HEK293 (cell line): ENCODE results near the gene DENND5A.

Experiments
- CTCF ChIA-PET: fragments of 350-600 bp; formaldehyde crosslinking; extraction: SDS; loops from one replicate; lab custom pipeline; 2021; ENCODE audit warnings: antibody characterized with exemption; lab: Yijun Ruan, JAX
- POLR2A ChIA-PET: fragments of 300-600 bp; formaldehyde crosslinking; extraction: SDS; loops from one replicate; lab custom pipeline; 2020; ENCODE audit warnings: antibody characterized with exemption, inconsistent platforms; lab: Yijun Ruan, JAX
- H3K27ac ChIP-seq: fragments of 200-500 bp; sonication (Bioruptor generic); 2 replicates; pipeline ENCODE4 v1.5.1; 2014; ENCODE audit warnings: low read depth, low read length, control low read depth, inconsistent platforms; ENCODE audit errors: extremely low read depth
- H3K36me3 ChIP-seq, 2 experiments: fragments of 200-500 bp in 1 of 2; sonication (Bioruptor generic) in 1 of 2; 1 replicate in 1 of 2; 2 replicates in 1 of 2; pipeline ENCODE4 v1.5.1; 2014 to 2017; ENCODE audit warnings: inconsistent platforms in 2 of 2, low read length in 2 of 2; ENCODE audit not compliant: control insufficient read depth in 2 of 2, insufficient read depth in 1 of 2
- H3K4me1 ChIP-seq: fragments of 200-500 bp; sonication (Bioruptor generic); 2 replicates; pipeline ENCODE4 v1.5.1; 2014; ENCODE audit warnings: mild to moderate bottlenecking, low read length, inconsistent platforms; ENCODE audit not compliant: control insufficient read depth, insufficient read depth
- H3K4me3 ChIP-seq: 2 replicates; pipeline ENCODE4 v1.5.1; 2011; ENCODE audit warnings: low read depth, mild to moderate bottlenecking, control low read depth, low read length, moderate library complexity
- H3K9me3 ChIP-seq: fragments of 200-500 bp; sonication (Bioruptor generic); 2 replicates; pipeline ENCODE4 v1.5.1; 2014; ENCODE audit warnings: low read depth, low read length, inconsistent platforms; ENCODE audit not compliant: control insufficient read depth, insufficient read depth
- CTCF ChIP-seq: fragments of 450-650 bp; formaldehyde crosslinking; IDR thresholded peaks from 2 replicates; pipeline ENCODE4 v1.5.1; 2016; ENCODE audit warnings: missing biosample characterization, missing genetic modification characterization
- PBX3 ChIP-seq: sonication (generic); formaldehyde crosslinking; IDR thresholded peaks from 2 replicates; pipeline ENCODE4 v1.8.1; 2022; ENCODE audit warnings: mild to moderate bottlenecking, moderate library complexity, missing genetic modification reagents
- PRDM2 ChIP-seq: fragments of 450-650 bp; formaldehyde crosslinking; IDR thresholded peaks from 2 replicates; pipeline ENCODE4 v1.5.1; 2016; ENCODE audit warnings: missing biosample characterization, missing genetic modification characterization, borderline replicate concordance
- SCRT2 ChIP-seq: fragments of 450-650 bp; formaldehyde crosslinking; IDR thresholded peaks from 2 replicates; pipeline ENCODE4 v1.5.1; 2016; ENCODE audit warnings: missing biosample characterization, missing genetic modification characterization
- SP3 ChIP-seq: fragments of 450-650 bp; formaldehyde crosslinking; IDR thresholded peaks from 2 replicates; pipeline ENCODE4 v1.5.1; 2016; ENCODE audit warnings: missing biosample characterization, missing genetic modification characterization
- ZNF132 ChIP-seq: fragments of 450-650 bp; formaldehyde crosslinking; IDR thresholded peaks from 2 replicates; pipeline ENCODE4 v1.5.1; 2017; ENCODE audit warnings: missing biosample characterization, missing genetic modification characterization, borderline replicate concordance
- ZNF2 ChIP-seq: fragments of 450-650 bp; formaldehyde crosslinking; IDR thresholded peaks from 2 replicates; pipeline ENCODE4 v1.5.1; 2016; ENCODE audit warnings: missing biosample characterization, missing genetic modification characterization
- ZNF221 ChIP-seq: fragments of 450-650 bp; formaldehyde crosslinking; IDR thresholded peaks from 2 replicates; pipeline ENCODE4 v1.5.1; 2017; ENCODE audit warnings: missing biosample characterization, missing genetic modification characterization, borderline replicate concordance
- ZNF292 ChIP-seq: fragments of 450-650 bp; formaldehyde crosslinking; IDR thresholded peaks from 2 replicates; pipeline ENCODE4 v1.5.1; 2016; ENCODE audit warnings: low read depth, missing biosample characterization, missing genetic modification characterization, borderline replicate concordance
- ZNF488 ChIP-seq: fragments of 450-650 bp; formaldehyde crosslinking; IDR thresholded peaks from 2 replicates; pipeline ENCODE4 v1.5.1; 2016; ENCODE audit warnings: missing biosample characterization, missing genetic modification characterization
- ZNF514 ChIP-seq: fragments of 450-650 bp; formaldehyde crosslinking; IDR thresholded peaks from 2 replicates; pipeline ENCODE4 v1.5.1; 2016; ENCODE audit warnings: missing biosample characterization, missing genetic modification characterization
- ZNF544 ChIP-seq: fragments of 450-650 bp; formaldehyde crosslinking; IDR thresholded peaks from 2 replicates; pipeline ENCODE4 v1.5.0; 2017; ENCODE audit warnings: missing biosample characterization, missing genetic modification characterization
- ZNF571 ChIP-seq: fragments of 450-650 bp; formaldehyde crosslinking; IDR thresholded peaks from 2 replicates; pipeline ENCODE4 v1.5.0; 2017; ENCODE audit warnings: missing biosample characterization, missing genetic modification characterization
- ZXDB ChIP-seq: fragments of 450-650 bp; formaldehyde crosslinking; IDR thresholded peaks from 2 replicates; pipeline ENCODE4 v1.5.1; 2016; ENCODE audit warnings: missing biosample characterization, missing genetic modification characterization

DENND5A gene

GRCh38 chr11:9200471-9200870, 64.7 kb downstream of the DENND5A start:
- ChIA-PET POLR2A (no interaction called here), CTCF (interaction anchor here (0.6 to 0.7 kb wide), 2 partner anchors 136 to 348 kb away, joined by 3 to 4 read pairs; no protein-coding TSS in a partner anchor)
- TF ChIP-seq ZNF2 (tag by site-specific recombination), result no peak
- no peak for TF ChIP-seq ZXDB
- TF ChIP-seq ZNF488 (tag by site-specific recombination), result no peak
- no peak for TF ChIP-seq ZNF514 (tag by site-specific recombination)
- no peak for TF ChIP-seq PBX3
- TF ChIP-seq ZNF221 (tag by site-specific recombination), result no peak
- TF ChIP-seq PRDM2 (tag by site-specific recombination), result no peak
- no peak for TF ChIP-seq ZNF544 (tag by site-specific recombination)
- no peak for TF ChIP-seq CTCF (tag by site-specific recombination)
- no peak for TF ChIP-seq SCRT2 (tag by site-specific recombination)
- no peak for TF ChIP-seq SP3 (tag by site-specific recombination)
- no peak for TF ChIP-seq ZNF571 (tag by site-specific recombination)
- TF ChIP-seq ZNF292 (tag by site-specific recombination), result no peak
- Histone ChIP-seq H3K4me3 (no peak overlapping the region), H3K9me3 (no peaks in the 10 kb centered on the region), H3K36me3 (peaks cover 0 to 21% of the 10 kb centered on the region in 2 experiments; a peak in 2 of 3 replicates), H3K27ac (no peak overlapping the region), H3K4me1 (no peaks in the 10 kb centered on the region)

- TF ChIP-seq ZNF132, result no peak
- Histone ChIP-seq H3K27ac (no peak overlapping the region), H3K36me3 (peaks cover 0 to 50% of the 10 kb centered on the region in 2 experiments; a peak in 2 of 3 replicates), H3K4me3 (no peak overlapping the region), H3K9me3 (no peaks in the 10 kb centered on the region), H3K4me1 (no peaks in the 10 kb centered on the region)
- ChIA-PET POLR2A (no interaction called here), CTCF (no interaction called here)
These were observed 71.8 kb downstream of the DENND5A start for GRCh38 chr11:9193316-9193715.
